ENCODE results near the gene THSD1.
A peak's percentile ranks its signal among the peaks of the same experiment; 100 is the strongest.
"Not testable (repeated sequence)": the region's sequence is repeated elsewhere in the genome, so short reads cannot be mapped to it uniquely, and the experiment has no call there.

The THSD1 gene

DNA sequence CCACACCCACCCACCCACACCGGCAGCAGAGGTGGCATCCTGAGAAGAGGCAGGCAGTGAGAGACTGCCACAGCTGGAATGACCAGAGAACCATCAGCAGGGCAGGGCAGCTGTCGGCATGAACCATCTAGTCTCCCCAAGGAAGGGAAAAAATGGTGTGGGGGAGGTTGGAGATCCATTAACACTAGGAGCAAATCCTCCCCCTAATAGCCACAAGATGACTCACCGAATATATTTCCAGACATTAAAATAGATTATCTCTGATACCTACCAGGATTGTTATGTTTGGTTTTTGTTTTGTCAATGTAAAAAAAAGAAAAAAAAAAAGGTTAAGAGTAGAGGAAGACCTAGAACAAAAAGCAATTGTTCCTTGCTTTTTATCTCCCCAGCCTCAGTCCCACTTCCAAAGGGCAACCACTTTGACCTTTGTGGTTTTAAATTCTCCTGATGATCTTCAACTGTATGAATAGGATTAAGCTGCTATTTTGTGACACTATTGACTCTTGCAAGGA is 34.2 kb downstream of the THSD1 start:
- TF ChIP-seq, protein P1, sequence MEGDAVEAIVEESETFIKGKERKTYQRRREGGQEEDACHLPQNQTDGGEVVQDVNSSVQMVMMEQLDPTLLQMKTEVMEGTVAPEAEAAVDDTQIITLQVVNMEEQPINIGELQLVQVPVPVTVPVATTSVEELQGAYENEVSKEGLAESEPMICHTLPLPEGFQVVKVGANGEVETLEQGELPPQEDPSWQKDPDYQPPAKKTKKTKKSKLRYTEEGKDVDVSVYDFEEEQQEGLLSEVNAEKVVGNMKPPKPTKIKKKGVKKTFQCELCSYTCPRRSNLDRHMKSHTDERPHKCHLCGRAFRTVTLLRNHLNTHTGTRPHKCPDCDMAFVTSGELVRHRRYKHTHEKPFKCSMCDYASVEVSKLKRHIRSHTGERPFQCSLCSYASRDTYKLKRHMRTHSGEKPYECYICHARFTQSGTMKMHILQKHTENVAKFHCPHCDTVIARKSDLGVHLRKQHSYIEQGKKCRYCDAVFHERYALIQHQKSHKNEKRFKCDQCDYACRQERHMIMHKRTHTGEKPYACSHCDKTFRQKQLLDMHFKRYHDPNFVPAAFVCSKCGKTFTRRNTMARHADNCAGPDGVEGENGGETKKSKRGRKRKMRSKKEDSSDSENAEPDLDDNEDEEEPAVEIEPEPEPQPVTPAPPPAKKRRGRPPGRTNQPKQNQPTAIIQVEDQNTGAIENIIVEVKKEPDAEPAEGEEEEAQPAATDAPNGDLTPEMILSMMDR (IDR thresholded peaks at IDR 0.05; ENCODE audit: low read depth, low read length): no peak
- DNase-seq (ENCODE audit: extremely low read depth, low read depth): no peak

DNA sequence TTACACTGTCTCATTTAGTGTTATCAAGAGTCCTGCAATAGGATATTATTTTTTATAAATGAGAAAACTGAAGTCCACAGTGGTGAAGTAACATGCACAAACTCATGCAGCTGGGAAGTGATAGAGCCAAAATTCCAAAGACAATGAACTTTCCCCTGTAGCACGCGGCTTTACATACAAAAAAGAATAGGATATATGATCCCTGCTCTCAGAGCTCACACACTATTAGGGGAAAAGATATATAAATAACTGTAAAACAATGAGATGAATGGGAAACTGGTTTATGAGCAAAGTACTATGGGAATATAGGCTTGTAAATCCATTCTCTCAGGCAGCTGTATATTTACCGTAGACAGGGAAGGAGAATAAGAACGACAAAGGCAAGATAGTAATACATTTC is 39.7 kb downstream of the THSD1 start:
- TF ChIP-seq, protein P1 (IDR thresholded peaks at IDR 0.05; ENCODE audit: low read depth, low read length): no peak
- no peak for DNase-seq (ENCODE audit: extremely low read depth, low read depth)

DNA sequence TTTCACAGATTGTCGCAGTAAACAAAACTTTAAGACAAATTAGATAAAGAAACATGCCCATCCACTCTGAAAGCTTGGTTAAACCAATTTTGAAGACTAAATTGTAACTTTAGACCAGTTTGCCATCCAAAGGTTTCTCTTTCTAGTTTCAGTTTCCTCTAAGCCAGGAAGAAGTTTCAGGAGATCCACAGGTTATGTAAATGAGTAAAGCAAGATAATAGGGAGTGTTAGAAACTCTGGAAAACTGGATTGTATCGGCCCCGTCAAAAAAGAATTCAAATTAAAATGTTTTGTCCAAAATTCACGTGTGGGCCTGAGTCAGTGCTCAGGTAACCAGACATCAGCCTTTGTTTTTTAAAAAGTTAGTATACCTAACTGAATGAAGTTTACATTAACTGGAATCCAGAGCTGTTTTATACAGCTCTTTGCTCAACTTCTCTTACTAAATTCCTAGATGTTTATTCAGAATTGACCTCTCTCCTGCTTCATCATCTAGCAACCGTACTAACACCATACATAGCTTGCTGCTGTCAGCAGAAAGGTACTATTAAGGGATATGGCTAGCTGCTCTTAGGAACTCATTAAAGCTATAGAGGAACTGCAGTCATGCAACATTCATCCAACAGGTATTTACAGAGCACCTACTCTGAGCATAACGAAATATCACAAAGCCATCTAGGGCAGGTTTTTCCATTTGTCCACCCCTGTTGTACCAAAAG is 43.6 kb downstream of the THSD1 start:
- DNase-seq (ENCODE audit: extremely low read depth, low read depth): not testable (repeated sequence)

DNA sequence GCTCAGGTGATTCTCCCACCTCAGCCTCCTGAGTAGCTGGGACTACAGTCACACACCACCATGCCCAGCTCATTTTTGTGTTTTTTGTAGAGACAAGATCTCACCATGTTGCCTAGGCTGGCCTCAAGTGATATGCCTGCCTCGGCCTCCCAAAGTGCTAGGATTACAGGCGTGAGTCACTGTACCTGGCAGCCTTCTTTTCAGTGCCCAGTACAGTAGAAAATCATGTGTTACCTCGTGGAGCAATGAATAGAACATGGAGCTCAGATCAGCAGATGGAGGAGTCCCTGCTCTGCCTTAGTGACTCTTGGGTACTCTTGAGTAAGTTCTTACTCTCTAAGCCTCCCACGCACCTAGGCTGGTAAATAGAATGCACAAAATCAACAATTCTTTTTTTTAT is 44.7 kb downstream of the THSD1 start:
- TF ChIP-seq, protein P1 (IDR thresholded peaks at IDR 0.05; ENCODE audit: low read depth, low read length): no peak
- no peak for DNase-seq (ENCODE audit: extremely low read depth, low read depth)

DNA sequence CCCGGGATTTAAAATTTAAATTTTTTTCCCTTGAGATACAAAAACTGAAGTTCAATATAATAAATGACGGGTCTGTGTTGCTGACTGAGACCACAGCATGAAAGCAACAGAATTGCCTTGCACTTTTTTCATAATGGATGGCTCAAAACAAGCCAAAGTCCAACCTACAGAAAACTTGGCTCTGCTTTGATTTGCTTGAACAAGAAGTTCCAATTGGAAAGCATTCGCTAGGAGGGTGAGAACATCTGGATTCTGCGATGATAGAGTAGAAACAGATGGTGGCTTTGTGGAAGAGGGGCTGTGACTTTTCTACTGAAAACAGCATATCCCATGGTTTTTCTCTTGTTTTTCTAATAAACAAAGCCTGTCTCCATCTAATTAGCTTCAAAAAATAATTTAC is 46.4 kb downstream of the THSD1 start:
- DNase-seq (ENCODE audit: extremely low read depth, low read depth): no peak
- TF ChIP-seq, protein P1 (IDR thresholded peaks at IDR 0.05; ENCODE audit: low read depth, low read length): no peak

DNA sequence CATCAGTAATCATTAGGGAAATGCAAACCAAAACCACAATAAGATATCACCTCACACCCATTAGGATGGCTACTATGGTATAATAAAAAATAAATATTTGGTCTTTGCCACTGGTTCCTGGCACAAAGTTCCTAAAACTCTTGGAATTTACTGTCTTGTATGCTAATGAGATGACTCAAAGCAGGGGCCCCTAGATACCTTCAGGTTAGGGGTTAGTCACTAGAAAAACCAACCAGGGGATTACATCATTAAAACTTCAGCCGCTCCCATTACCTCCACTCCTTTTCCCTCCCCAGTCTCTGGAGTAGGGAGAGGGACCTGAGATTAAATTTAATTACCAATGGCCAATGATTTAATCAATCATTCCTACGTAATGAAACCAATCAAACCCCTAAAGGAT is 49.6 kb downstream of the THSD1 start:
- no peak for DNase-seq (ENCODE audit: extremely low read depth, low read depth)
- TF ChIP-seq, protein P1 (IDR thresholded peaks at IDR 0.05; ENCODE audit: low read depth, low read length): no peak

DNA sequence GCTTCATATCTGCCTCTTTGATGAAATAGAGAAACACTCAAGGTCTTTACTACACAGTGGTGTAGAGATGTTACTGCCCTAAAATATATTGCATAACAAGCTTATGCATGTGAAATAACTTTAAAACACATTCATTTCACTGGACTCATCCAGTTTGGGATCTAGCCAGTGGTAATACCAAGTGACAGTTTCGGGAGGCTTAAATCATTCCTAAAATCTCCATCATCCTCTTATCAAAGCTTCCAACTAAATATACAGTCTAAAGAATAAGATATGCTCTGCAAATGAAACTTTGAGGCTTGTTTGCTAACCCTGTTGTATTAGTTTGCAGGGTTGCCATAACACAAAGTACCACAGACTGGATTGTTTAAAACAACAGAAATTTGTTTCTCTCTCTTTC is 52.8 kb downstream of the THSD1 start:
- TF ChIP-seq, protein P1 (IDR thresholded peaks at IDR 0.05; ENCODE audit: low read depth, low read length): no peak
- DNase-seq (ENCODE audit: extremely low read depth, low read depth): peak; percentile 49
